ENCODE results near the gene ERMP1. TPM values are rescaled to one million over a fixed set of nuclear protein-coding genes. Genes with fewer than 3 reads are reported as not detected.

ERMP1 gene
- total and polyA plus RNA-seq, 2 donors (not counting 3 experiments of a cell fraction or from before 2014, with no cell fraction given) = 9.7 to 16.6 TPM

GRCh38 chr9:5818424-5819142 is 14.3 kb downstream of the ERMP1 start:
- no TSS peak for BruUV-seq (replicated peaks)
- Histone ChIP-seq H2AFZ (ENCODE audit: low read depth, low read length) (no peak overlapping the region), H3K79me2 (ENCODE audit: control insufficient read depth, insufficient read depth, low read length) (no peaks in the 10 kb centered on the region), H3K9me3 (replicated peaks; ENCODE audit: control insufficient read depth, insufficient read depth, low read length) (no peaks in the 10 kb centered on the region), H3K4me1 (ENCODE audit: control insufficient read depth, extremely low read depth, insufficient read depth, low read length) (no peaks in the 10 kb centered on the region), H3K4me2 (ENCODE audit: insufficient read depth, low read length) (no peak overlapping the region), H3K9ac (replicated peaks; ENCODE audit: extremely low read depth, insufficient read depth, low read length) (no peak overlapping the region), H3K27ac (ENCODE audit: insufficient read depth, low read depth, low read length) (no peak overlapping the region), H3K36me3 (ENCODE audit: control insufficient read depth in 2 of 2, extremely low read depth in 1 of 2, insufficient read depth in 2 of 2, low read length in 2 of 2) (no peaks in the 10 kb centered on the region), H4K20me1 (replicated peaks; ENCODE audit: control insufficient read depth, extremely low read depth, insufficient read depth, low read length) (no peaks in the 10 kb centered on the region), H3K4me3 (replicated peaks in 1 of 3; ENCODE audit: insufficient read depth in 1 of 3, low read depth in 1 of 3, low read length in 3 of 3) (no peak overlapping the region), H3K27me3 (ENCODE audit: control insufficient read depth in 2 of 2, insufficient read depth in 2 of 2, low read length in 2 of 2) (no peaks in the 10 kb centered on the region), H3K9me1 (replicated peaks; ENCODE audit: control insufficient read depth, extremely low read depth, insufficient read depth, low read length) (no peaks in the 10 kb centered on the region)
- POLR2A ChIA-PET = interaction anchor here (0.7 kb wide), 1 partner anchor 10 kb away, joined by 4 read pairs; no protein-coding TSS in a partner anchor
- TF ChIP-seq POLR2AphosphoS5 (IDR thresholded peaks at IDR 0.05; ENCODE audit: insufficient read depth, low read depth, low read length) (no peak), GATA2 (IDR thresholded peaks at IDR 0.05; ENCODE audit: insufficient read depth, insufficient read length, low read depth, low read length) (no peak), MAX (IDR thresholded peaks at IDR 0.05; ENCODE audit: insufficient read depth, insufficient read length) (no peak), EZH2 (IDR thresholded peaks at IDR 0.05; ENCODE audit: borderline replicate concordance, low read depth, low read length, severe bottlenecking) (no peak), POLR2A (IDR thresholded peaks at IDR 0.05; ENCODE audit: low read depth, low read length) (no peak), MYC (IDR thresholded peaks at IDR 0.05; ENCODE audit: low read depth, low read length) (no peak)
- DNase-seq (ENCODE audit: low read depth, low spot score) (no peak), FAIRE-seq (no peak)
- intact Hi-C loops (cut with micrococcal nuclease) = no loop called here
- dilution Hi-C loops (cut with MboI; ENCODE audit: extremely low pct_ligation_motif_present, low sequenced_read_pairs) = no loop called here
- CTCF ChIA-PET = interaction anchor here (0.8 to 2.4 kb wide), 3 partner anchors 13 to 70 kb away, joined by 3 to 10 read pairs (median 3); partner anchors contain the start of gene ERMP1

GRCh38 chr9:5817862-5818261 is 15.1 kb downstream of the ERMP1 start:
- no peaks in the 10 kb centered on the region for H3K9me3 ChIP-seq (replicated peaks; ENCODE audit: control insufficient read depth, insufficient read depth, low read length)
- H4K20me1 ChIP-seq (replicated peaks; ENCODE audit: control insufficient read depth, extremely low read depth, insufficient read depth, low read length) = no peaks in the 10 kb centered on the region
- H3K36me3 ChIP-seq (ENCODE audit: control insufficient read depth in 2 of 2, extremely low read depth in 1 of 2, insufficient read depth in 2 of 2, low read length in 2 of 2) = no peaks in the 10 kb centered on the region
- intact Hi-C loops (cut with micrococcal nuclease) (no loop called here), dilution Hi-C loops (cut with MboI; ENCODE audit: extremely low pct_ligation_motif_present, low sequenced_read_pairs) (no loop called here)
- no peaks in the 10 kb centered on the region for H3K27me3 ChIP-seq (ENCODE audit: control insufficient read depth in 2 of 2, insufficient read depth in 2 of 2, low read length in 2 of 2)
- DNase-seq (ENCODE audit: low read depth, low spot score) (peak; percentile 21), FAIRE-seq (peak; percentile 54)
- H3K27ac ChIP-seq (ENCODE audit: insufficient read depth, low read depth, low read length) = no peak overlapping the region
- no TSS peak for BruUV-seq (replicated peaks)
- H3K9ac ChIP-seq (replicated peaks; ENCODE audit: extremely low read depth, insufficient read depth, low read length) = no peak overlapping the region
- CTCF ChIA-PET = interaction anchor here (0.8 to 2.4 kb wide), 3 partner anchors 14 to 71 kb away, joined by 3 to 10 read pairs (median 3); partner anchors contain the start of gene ERMP1
- no peak overlapping the region for H2AFZ ChIP-seq (ENCODE audit: low read depth, low read length)
- TF ChIP-seq MYC (IDR thresholded peaks at IDR 0.05; ENCODE audit: low read depth, low read length) (no peak), CTCF (IDR thresholded peaks at IDR 0.05; ENCODE audit: extremely low read depth in 1 of 2, insufficient read depth in 1 of 2, low read depth in 1 of 2, low read length in 2 of 2) (no peak), POLR2AphosphoS5 (IDR thresholded peaks at IDR 0.05; ENCODE audit: insufficient read depth, low read depth, low read length) (no peak), GATA2 (IDR thresholded peaks at IDR 0.05; ENCODE audit: insufficient read depth, insufficient read length, low read depth, low read length) (peak; percentile 82), FOS (IDR thresholded peaks at IDR 0.05; ENCODE audit: borderline replicate concordance, insufficient read depth, low read length) (peak; percentile 22), MAX (IDR thresholded peaks at IDR 0.05; ENCODE audit: insufficient read depth, insufficient read length) (no peak)
- POLR2A ChIA-PET = interaction anchor here (0.6 kb wide), 1 partner anchor 169 kb away, joined by 3 read pairs; no protein-coding TSS in a partner anchor
- no peaks in the 10 kb centered on the region for H3K4me1 ChIP-seq (ENCODE audit: control insufficient read depth, extremely low read depth, insufficient read depth, low read length)
- no peak overlapping the region for H3K4me2 ChIP-seq (ENCODE audit: insufficient read depth, low read length)
- H3K4me3 ChIP-seq (replicated peaks in 1 of 3; ENCODE audit: insufficient read depth in 1 of 3, low read depth in 1 of 3, low read length in 3 of 3) = no peak overlapping the region
- no peaks in the 10 kb centered on the region for H3K79me2 ChIP-seq (ENCODE audit: control insufficient read depth, insufficient read depth, low read length)
- H3K9me1 ChIP-seq (replicated peaks; ENCODE audit: control insufficient read depth, extremely low read depth, insufficient read depth, low read length) = no peaks in the 10 kb centered on the region

All from endothelial cell of umbilical vein (primary cell).